DMS 273 (cell line): ENCODE results near the gene BMP3.

Experiments used
- DNase-seq: peaks from one replicate; lab custom pipeline; 2025; ENCODE audit not compliant: unreplicated experiment; lab: John Stamatoyannopoulos, UW

The BMP3 gene

GRCh38 chr4:81102107-81102506, 71.6 kb downstream of the BMP3 start:
- DNase-seq = no peak

- DNase-seq = no peak
Measured at GRCh38 chr4:81106150-81106549, 75.6 kb downstream of the BMP3 start.
